Measurements from ENCODE around the gene ELOB. TPM values are rescaled to one million over a fixed set of nuclear protein-coding genes. Genes with fewer than 3 reads are reported as not detected.

ELOB gene
- total RNA-seq, 1 experiment from 2014 or later = 319 TPM

DNA sequence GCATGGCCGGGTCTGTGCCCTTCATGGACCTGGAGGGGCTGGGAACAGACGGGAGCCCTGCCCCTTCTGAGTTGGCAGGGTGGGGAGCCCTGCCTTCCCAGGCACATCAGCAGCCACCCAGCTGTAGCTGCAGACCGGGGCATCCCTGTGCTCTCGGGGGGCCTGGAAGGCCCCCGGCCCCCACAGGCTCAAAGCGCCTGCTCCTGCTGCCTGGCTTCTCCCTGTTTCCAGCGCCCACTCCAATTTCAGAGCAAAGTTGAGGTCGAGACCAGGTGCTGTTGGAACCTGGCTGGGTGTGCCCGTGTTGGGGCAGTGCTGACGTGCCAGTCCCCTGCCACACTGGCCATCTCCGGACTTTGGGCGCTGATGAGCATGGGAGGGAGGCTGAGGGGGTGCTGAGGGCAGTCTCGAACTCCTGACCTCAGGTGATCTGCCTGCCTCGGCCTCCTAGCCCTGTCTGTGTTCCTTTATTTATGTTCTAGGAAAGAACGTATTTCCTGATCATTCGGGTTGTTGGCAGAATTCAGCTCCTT lies 52.2 kb downstream of the ELOB start:
- WGBS (ENCODE audit: extremely low coverage, insufficient read length, low lambda C conversion rate) = no CpG with 5 or more reads among the region's 16 CpGs
- H3K9me3 ChIP-seq (ENCODE audit: control insufficient read depth, low read depth, low read length) = no peaks in the 10 kb centered on the region
- H2BK12ac ChIP-seq (ENCODE audit: insufficient read length, low read depth, low read length) = no peak overlapping the region
- no peaks in the 10 kb centered on the region for H3K23me2 ChIP-seq (ENCODE audit: insufficient read length, low read depth, low read length, poor library complexity, severe bottlenecking)
- H3K4me1 Mint-ChIP-seq = peaks cover 0 to 4% of the 10 kb centered on the region in 2 experiments; a peak in 1 of 4 replicates
- H3K56ac ChIP-seq (ENCODE audit: insufficient read length, low read depth, low read length) = no peak overlapping the region
- no peak overlapping the region for H4K8ac ChIP-seq (replicated peaks; ENCODE audit: insufficient read length, low read depth, low read length)
- H4K20me1 ChIP-seq (ENCODE audit: control insufficient read depth, insufficient read depth, insufficient read length) = no peaks in the 10 kb centered on the region
- H3K79me2 ChIP-seq (ENCODE audit: insufficient read depth, low read length) = no peaks in the 10 kb centered on the region
- TF ChIP-seq, protein P1, sequence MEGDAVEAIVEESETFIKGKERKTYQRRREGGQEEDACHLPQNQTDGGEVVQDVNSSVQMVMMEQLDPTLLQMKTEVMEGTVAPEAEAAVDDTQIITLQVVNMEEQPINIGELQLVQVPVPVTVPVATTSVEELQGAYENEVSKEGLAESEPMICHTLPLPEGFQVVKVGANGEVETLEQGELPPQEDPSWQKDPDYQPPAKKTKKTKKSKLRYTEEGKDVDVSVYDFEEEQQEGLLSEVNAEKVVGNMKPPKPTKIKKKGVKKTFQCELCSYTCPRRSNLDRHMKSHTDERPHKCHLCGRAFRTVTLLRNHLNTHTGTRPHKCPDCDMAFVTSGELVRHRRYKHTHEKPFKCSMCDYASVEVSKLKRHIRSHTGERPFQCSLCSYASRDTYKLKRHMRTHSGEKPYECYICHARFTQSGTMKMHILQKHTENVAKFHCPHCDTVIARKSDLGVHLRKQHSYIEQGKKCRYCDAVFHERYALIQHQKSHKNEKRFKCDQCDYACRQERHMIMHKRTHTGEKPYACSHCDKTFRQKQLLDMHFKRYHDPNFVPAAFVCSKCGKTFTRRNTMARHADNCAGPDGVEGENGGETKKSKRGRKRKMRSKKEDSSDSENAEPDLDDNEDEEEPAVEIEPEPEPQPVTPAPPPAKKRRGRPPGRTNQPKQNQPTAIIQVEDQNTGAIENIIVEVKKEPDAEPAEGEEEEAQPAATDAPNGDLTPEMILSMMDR (conservative IDR thresholded peaks at IDR 0.05) = no peak
- H3K27me3 ChIP-seq (ENCODE audit: insufficient read depth, low read length) = no peaks in the 10 kb centered on the region
- no peak overlapping the region for H3K14ac ChIP-seq (ENCODE audit: insufficient read depth, low read length)
- H3K9ac ChIP-seq (ENCODE audit: extremely low read depth, insufficient read length, low read length) = no peak overlapping the region
- no peak overlapping the region for H4K5ac ChIP-seq (ENCODE audit: insufficient read length, low read depth, low read length)
- H3K27ac ChIP-seq (ENCODE audit: insufficient read length, low read depth, low read length) = no peak overlapping the region
- peaks cover 2% of the 10 kb centered on the region; the same call in 1 of the 2 replicates for H3K27me3 Mint-ChIP-seq (ENCODE audit: low read depth)
- H2BK120ac ChIP-seq (ENCODE audit: low read depth, low read length, poor library complexity, severe bottlenecking) = no peak overlapping the region
- H3K36me3 Mint-ChIP-seq (ENCODE audit: insufficient read depth in 1 of 3, low read depth in 3 of 3) = no peaks in the 10 kb centered on the region
- no peak overlapping the region for H3K4me2 ChIP-seq (ENCODE audit: insufficient read depth, insufficient read length, low read length)
- H2BK20ac ChIP-seq (ENCODE audit: low read depth, low read length, poor library complexity, severe bottlenecking) = no peak overlapping the region
- DNase-seq = no peak
- no peak overlapping the region for H2AK5ac ChIP-seq (ENCODE audit: insufficient read length, low read length)
- H3K4me1 ChIP-seq (ENCODE audit: insufficient read depth, low read length) = no peaks in the 10 kb centered on the region
- H2BK5ac ChIP-seq (ENCODE audit: insufficient read length, low read length) = no peak overlapping the region
- no peak overlapping the region for H2BK15ac ChIP-seq (ENCODE audit: low read depth, low read length)
- H3K9me3 Mint-ChIP-seq = no peaks in the 10 kb centered on the region
- H3K23ac ChIP-seq (ENCODE audit: insufficient read length, low read depth, low read length) = no peak overlapping the region
- no peak overlapping the region; a peak in 1 of 7 replicates for H3K27ac Mint-ChIP-seq
- no peak overlapping the region for H4K91ac ChIP-seq (ENCODE audit: insufficient read length, low read depth, low read length)
- no peak overlapping the region for H3K4me3 Mint-ChIP-seq
- no peak overlapping the region for H2AFZ ChIP-seq (ENCODE audit: low read length)
- no peak overlapping the region for H3K18ac ChIP-seq (ENCODE audit: insufficient read length, low read depth, low read length)
- no peaks in the 10 kb centered on the region for H3K79me1 ChIP-seq (ENCODE audit: insufficient read depth, low read depth, low read length, poor library complexity, severe bottlenecking)
- no peak overlapping the region for H3K4ac ChIP-seq (ENCODE audit: low read depth, low read length)
- no peak overlapping the region for H3T11ph ChIP-seq (ENCODE audit: low read length)
